Stomach smooth muscle (tissue), 2 donors: ENCODE measurements around the gene SYT4.
"Not testable (repeated sequence)": the region's sequence is repeated elsewhere in the genome, so short reads cannot be mapped to it uniquely, and the experiment has no call there.

ENCODE experiments used
- H3K27ac ChIP-seq: one replicate; pipeline ENCODE4 v1.7.0; 2013; ENCODE audit warnings: mild to moderate bottlenecking, low read length, inconsistent platforms
- H3K27me3 ChIP-seq, 2 donors: one replicate each; pipeline ENCODE4 v1.7.0; 2013; ENCODE audit warnings: low read length in 2 of 2; ENCODE audit not compliant: insufficient read depth in 2 of 2, control insufficient read depth in 1 of 2
- H3K36me3 ChIP-seq, 2 donors: one replicate each; pipeline ENCODE4 v1.7.0; 2013; ENCODE audit warnings: low read length in 2 of 2; ENCODE audit not compliant: control insufficient read depth in 2 of 2, insufficient read depth in 2 of 2
- H3K4me1 ChIP-seq: one replicate; pipeline ENCODE4 v1.7.0; 2013; ENCODE audit warnings: low read length; ENCODE audit not compliant: control insufficient read depth, insufficient read depth
- H3K4me3 ChIP-seq, 2 donors: one replicate each; pipeline ENCODE4 v1.7.0; 2013; ENCODE audit warnings: low read length in 2 of 2
- H3K9ac ChIP-seq, 2 donors: one replicate each; pipeline ENCODE4 v1.7.0; 2013; ENCODE audit warnings: low read length in 2 of 2, mild to moderate bottlenecking in 1 of 2
- H3K9me3 ChIP-seq, 2 donors: one replicate each; pipeline ENCODE4 v1.7.0; 2013; ENCODE audit warnings: low read length in 2 of 2; ENCODE audit not compliant: control insufficient read depth in 2 of 2
- donor health status: healthy.
- donor health status: Pancreatic carcinoma.

SYT4 gene, protein sequence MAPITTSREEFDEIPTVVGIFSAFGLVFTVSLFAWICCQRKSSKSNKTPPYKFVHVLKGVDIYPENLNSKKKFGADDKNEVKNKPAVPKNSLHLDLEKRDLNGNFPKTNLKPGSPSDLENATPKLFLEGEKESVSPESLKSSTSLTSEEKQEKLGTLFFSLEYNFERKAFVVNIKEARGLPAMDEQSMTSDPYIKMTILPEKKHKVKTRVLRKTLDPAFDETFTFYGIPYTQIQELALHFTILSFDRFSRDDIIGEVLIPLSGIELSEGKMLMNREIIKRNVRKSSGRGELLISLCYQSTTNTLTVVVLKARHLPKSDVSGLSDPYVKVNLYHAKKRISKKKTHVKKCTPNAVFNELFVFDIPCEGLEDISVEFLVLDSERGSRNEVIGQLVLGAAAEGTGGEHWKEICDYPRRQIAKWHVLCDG

DNA sequence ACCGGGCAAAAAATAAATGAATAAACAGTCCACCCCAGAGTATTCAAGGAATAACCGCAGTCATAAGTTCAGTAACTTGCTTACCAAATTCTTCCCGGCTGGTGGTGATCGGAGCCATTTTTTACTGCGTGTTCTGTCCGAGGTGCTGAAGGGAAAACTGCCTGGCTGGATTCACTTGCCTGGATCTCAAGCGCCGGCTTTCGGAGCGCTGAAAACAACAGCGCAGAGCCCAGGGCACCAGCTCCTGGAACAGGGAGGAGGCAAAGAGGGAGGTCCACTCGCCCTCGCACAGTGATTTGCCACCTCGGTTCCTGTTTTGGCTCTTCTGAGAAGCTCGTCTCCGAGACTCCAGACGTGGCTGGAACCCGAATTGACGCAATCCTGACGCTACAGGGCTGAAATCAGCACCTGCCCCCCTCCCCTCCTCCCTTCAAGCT is at the start of gene SYT4:
SYT4 (minus strand) TSS at position 327 of the 437 bp plus-strand sequence; CDS start at position 118, 209 bp downstream.
- peaks cover 3 to 8% of the 10 kb centered on the region in 2 donors for H3K27me3 ChIP-seq
- no peaks in the 10 kb centered on the region for H3K4me1 ChIP-seq
- no peak within 1 kb of the TSS for H3K27ac ChIP-seq

DNA sequence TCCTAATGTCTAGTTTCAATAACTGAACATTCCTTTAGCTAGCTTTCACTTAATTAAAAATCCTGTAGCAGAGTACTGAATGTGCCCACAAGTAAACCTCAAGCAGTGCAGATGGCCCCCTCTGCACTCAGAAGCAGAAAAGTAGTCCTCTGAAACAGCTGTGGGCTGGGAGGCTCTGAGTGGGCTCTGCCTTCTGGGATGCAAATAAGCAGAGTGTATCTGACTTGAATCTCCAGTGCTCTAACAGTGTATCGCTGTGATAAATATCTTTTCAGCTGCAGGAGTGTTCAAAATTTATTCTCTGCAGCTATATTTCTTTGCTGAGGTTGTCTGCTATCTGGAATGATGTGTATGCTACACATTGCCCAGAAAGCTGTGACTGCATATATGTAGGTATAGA is 44.8 kb upstream of the SYT4 start:
- Histone ChIP-seq H3K4me3 (no peak overlapping the region), H3K27me3 (no peaks in the 10 kb centered on the region), H3K27ac (no peak overlapping the region), H3K36me3 (no peaks in the 10 kb centered on the region), H3K9ac (no peak overlapping the region), H3K4me1 (no peaks in the 10 kb centered on the region), H3K9me3 (no peaks in the 10 kb centered on the region)

More for the DNA sequence above, at the start of gene SYT4:
- Histone ChIP-seq H3K4me3 (no peak within 1 kb of the TSS), H3K9ac (no peak within 1 kb of the TSS), H3K9me3 (no peaks in the 10 kb centered on the region), H3K36me3 (no peaks in the 10 kb centered on the region)

DNA sequence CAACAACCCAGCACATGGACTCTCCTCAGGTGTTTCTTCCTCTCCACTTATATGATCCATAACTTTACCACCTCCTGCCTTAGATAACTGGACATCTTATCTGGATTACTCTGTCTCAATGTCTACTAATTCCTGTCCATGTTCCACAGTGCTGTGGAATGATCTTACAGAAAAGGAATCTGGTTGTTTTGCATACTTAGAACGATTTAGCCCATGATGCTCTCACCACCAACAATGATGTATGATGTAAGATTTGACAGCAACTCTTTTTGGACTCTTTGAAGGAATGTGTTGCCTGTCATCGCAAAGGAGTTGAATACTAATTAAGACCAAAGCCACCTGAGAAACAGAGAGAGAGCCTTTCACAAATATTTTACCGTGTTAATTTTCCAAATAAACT is 37.7 kb upstream of the SYT4 start:
- no peaks in the 10 kb centered on the region for H3K36me3 ChIP-seq
- H3K9me3 ChIP-seq, result no peaks in the 10 kb centered on the region
- H3K4me3 ChIP-seq, result no peak overlapping the region
- no peak overlapping the region for H3K27ac ChIP-seq
- no peak overlapping the region for H3K9ac ChIP-seq
- no peaks in the 10 kb centered on the region for H3K27me3 ChIP-seq
- no peaks in the 10 kb centered on the region for H3K4me1 ChIP-seq

DNA sequence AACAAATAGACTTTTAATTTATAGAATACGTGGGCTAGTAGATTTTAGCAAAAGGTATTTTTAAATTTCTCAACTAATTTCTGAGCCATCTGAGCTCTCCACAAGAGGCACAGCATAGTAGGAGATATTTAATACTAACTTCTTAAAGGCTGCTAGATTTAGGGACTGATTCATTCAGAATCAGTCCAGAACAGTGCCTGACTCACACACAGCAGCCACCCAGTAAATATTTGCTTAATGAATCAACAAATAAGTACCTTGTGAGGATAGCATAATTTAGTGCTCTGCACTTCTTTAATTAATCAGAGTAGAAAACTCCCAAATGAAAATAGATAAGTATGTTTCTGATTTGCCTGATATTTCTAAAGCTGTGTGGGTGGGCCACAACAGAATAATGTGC is 35.6 kb upstream of the SYT4 start:
- Histone ChIP-seq H3K27ac (no peak overlapping the region), H3K4me3 (no peak overlapping the region), H3K4me1 (no peaks in the 10 kb centered on the region), H3K36me3 (no peaks in the 10 kb centered on the region), H3K9me3 (no peaks in the 10 kb centered on the region), H3K27me3 (no peaks in the 10 kb centered on the region), H3K9ac (no peak overlapping the region)

DNA sequence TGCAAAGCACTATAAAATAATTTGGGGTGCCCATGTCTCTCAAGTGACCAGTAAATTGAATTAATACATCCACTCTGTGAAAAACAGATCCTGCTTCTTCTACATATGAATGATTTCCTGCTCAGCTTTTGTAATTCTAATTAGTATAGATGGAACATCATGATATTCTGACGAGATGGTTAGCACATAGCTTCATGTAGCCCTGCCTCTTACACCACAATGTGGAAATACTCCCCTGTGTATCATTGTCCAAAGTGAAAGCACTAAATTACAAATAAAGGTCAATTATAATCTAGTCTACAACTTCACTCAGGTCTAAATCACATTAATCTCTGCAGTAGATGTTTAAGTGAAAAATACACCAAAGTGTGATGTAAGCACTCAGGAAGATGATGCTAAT is 32.9 kb upstream of the SYT4 start:
- Histone ChIP-seq H3K9me3 (no peaks in the 10 kb centered on the region), H3K4me1 (no peaks in the 10 kb centered on the region), H3K4me3 (no peak overlapping the region), H3K27ac (no peak overlapping the region), H3K9ac (no peak overlapping the region), H3K27me3 (no peaks in the 10 kb centered on the region), H3K36me3 (no peaks in the 10 kb centered on the region)

DNA sequence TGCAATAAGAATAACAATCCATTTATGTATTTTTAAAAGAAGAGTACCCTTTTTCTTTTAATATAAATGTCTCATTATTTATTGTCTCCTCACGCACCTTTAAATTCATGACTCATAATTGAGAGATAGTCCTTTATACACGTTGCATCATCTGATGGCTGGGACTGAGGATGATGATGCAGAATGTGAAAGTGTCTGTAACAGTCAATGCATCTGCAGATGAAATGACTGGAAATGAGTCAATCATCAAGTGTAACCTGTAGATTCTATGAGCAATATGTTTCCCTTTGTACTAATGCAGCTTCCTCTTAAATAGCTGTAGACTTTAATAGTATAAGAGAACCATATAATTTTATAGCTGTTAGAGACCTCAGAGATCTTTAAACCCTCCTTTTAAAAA is 26.1 kb upstream of the SYT4 start:
- no peak overlapping the region for H3K4me3 ChIP-seq

DNA sequence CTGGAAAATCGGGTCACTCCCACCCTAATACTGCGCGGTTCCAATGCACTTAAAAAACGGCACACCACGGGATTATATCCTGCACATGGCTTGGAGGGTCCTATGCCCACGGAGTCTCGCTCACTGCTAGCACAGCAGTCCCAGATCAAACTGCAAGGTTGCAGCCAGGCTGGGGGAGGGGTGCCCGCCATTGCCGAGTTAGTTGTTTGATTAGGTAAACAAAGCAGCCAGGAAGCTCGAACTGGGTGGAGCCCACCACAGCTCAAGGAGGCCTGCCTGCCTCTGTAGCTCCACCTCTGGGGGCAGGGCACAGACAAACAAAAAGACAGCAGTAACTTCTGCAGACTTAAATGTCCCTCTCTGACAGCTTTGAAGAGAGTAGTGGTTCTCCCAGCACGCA is 8.9 kb upstream of the SYT4 start:
- H3K9ac ChIP-seq, H3K27ac ChIP-seq, H3K4me3 ChIP-seq, H3K27me3 ChIP-seq, H3K9me3 ChIP-seq, H3K36me3 ChIP-seq, H3K4me1 ChIP-seq: not testable (repeated sequence)

More for the DNA sequence above, 26.1 kb upstream of the SYT4 start:
- Histone ChIP-seq H3K9me3 (no peaks in the 10 kb centered on the region), H3K4me1 (no peaks in the 10 kb centered on the region), H3K9ac (no peak overlapping the region), H3K27ac (no peak overlapping the region), H3K36me3 (no peaks in the 10 kb centered on the region), H3K27me3 (no peaks in the 10 kb centered on the region)

DNA sequence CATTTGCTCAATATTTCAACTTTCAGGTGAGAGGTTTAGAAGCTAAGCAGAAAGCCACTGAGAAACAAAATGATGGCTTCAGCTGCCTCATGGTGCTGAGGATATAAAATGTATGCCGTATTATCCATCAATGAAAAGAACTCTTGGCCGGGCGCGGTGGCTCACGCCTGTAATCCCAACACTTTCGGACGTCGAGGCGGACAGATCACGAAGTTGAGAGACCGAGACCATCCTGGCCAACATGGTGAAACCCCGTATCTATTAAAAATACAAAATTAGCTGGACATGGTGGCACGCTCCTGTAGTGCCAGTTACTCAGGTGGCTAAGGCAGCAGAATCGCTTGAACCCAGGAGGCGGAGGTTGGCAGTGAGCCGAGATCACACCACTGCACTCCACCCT is 6.0 kb upstream of the SYT4 start:
- no peak overlapping the region for H3K4me3 ChIP-seq
- peaks cover 0 to 7% of the 10 kb centered on the region in 2 donors for H3K27me3 ChIP-seq
- no peak overlapping the region for H3K9ac ChIP-seq
- no peaks in the 10 kb centered on the region for H3K4me1 ChIP-seq
- H3K27ac ChIP-seq, result no peak overlapping the region
- no peaks in the 10 kb centered on the region for H3K36me3 ChIP-seq
- H3K9me3 ChIP-seq, result no peaks in the 10 kb centered on the region

DNA sequence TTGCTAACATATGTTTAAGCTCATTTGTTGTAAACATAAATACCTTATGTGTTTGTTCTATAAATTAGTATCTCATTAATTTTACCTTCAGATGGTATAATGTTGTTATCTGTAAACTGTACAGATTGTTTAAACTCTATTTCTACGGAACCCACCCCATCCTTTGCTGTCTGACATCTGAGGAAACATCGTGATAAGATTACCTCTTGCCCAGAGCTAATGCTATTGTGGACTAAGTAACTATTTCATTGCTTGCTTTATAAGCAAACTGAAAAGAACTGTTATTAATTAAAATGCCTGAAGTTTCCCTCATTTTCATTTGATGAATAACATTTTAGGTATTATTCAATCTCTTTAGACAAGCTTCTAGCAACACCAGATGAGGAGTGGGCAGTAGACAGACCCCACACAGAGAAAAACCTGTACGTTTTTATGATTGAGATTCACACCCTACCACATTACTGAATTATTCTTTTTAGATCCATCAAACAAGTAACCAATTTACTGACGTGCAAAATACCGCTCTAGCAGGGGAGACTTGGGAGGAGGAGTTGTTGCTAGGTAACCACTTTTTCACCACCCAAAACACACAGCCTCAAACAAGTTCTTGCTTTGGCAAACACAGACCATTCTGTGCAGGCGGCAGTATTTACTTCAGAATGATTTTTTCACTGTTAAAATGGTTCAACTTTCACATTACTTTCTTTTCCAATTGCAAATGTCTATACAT is 1.9 kb upstream of the SYT4 start:
- Histone ChIP-seq H3K36me3 (no peaks in the 10 kb centered on the region), H3K9ac (no peak overlapping the region), H3K4me1 (no peaks in the 10 kb centered on the region), H3K27ac (no peak overlapping the region), H3K4me3 (no peak overlapping the region), H3K9me3 (no peaks in the 10 kb centered on the region), H3K27me3 (peaks cover 3 to 8% of the 10 kb centered on the region in 2 donors)

DNA sequence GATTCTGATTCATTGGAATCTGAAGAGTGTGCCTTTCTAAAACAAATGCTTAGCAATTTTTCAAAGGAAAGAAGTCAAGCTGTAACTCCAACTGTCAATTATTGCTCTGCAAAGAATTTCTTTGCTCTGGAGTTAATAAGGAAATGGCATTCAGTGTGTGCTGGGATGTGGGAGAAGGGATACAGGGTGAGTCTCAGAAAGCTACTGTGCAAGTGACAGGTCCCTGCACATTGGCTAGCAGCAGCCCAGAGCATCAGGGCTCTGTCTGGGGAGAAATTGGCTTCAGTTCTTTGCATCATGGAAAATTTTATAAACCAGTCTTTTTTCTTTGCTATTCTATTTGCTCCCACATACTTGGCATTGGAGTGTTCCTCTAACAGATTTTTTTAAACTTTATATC is 1.1 kb upstream of the SYT4 start:
- Histone ChIP-seq H3K36me3 (no peaks in the 10 kb centered on the region), H3K9ac (no peak overlapping the region), H3K4me1 (no peaks in the 10 kb centered on the region), H3K27ac (no peak overlapping the region), H3K9me3 (no peaks in the 10 kb centered on the region), H3K4me3 (no peak overlapping the region), H3K27me3 (peaks cover 3 to 8% of the 10 kb centered on the region in 2 donors)

DNA sequence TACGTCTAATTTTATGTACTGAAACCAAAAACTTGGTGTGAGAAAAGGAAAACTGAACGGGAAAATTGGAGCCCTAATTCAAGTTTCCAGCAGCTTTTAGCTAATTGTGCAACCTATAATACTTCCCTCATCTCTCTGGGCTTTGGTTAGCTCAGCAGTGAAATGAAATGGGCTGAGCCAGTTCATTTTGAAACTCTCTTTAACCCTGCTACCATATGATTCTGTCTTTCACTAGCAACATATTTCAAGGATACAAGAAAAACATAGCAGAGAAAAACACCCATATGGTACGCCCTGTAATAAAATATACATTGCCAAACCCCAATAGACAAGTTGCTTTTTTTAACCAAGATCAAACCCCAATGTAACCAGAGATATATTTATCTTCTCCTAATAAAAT is 799 bp downstream of the SYT4 start:
- H3K27me3 ChIP-seq, result peaks cover 3 to 8% of the 10 kb centered on the region in 2 donors
- no peak overlapping the region for H3K27ac ChIP-seq
- no peaks in the 10 kb centered on the region for H3K36me3 ChIP-seq
- no peak overlapping the region for H3K9ac ChIP-seq
- H3K9me3 ChIP-seq, result no peaks in the 10 kb centered on the region
- H3K4me1 ChIP-seq, result no peaks in the 10 kb centered on the region
- no peak overlapping the region for H3K4me3 ChIP-seq
